ENCODE data around the gene PLEKHO1.

- TF ChIP-seq YY1 (IDR thresholded peaks at IDR 0.05; ENCODE audit: insufficient read depth, insufficient read length), result no peak
- no peak for TF ChIP-seq SUZ12 (IDR thresholded peaks at IDR 0.05; ENCODE audit: extremely low read depth, insufficient read depth, insufficient read length)
Measured at GRCh38 chr1:150162862-150163706, 13.4 kb downstream of the PLEKHO1 start.

Data from NT2/D1 (cell line).